Erythroblast (primary cell): ENCODE data around the gene NPY.

ENCODE experiments used
- GATA1 ChIP-seq: IDR thresholded peaks from 2 replicates; pipeline ENCODE4 v1.6.1; 2011; ENCODE audit warnings: low read depth, mild to moderate bottlenecking, control low read depth, low read length, moderate library complexity
- POLR2A ChIP-seq: IDR thresholded peaks from 2 replicates; pipeline ENCODE4 v1.6.1; 2011; ENCODE audit warnings: mild to moderate bottlenecking, low read length

GRCh38 chr7:24279512-24279911, 4.5 kb upstream of the NPY start:
- TF ChIP-seq POLR2A, result no peak
- no peak for TF ChIP-seq GATA1
